GM19455 (cell line): ENCODE data around the gene RFK.
"Not testable (repeated sequence)": the region's sequence is repeated elsewhere in the genome, so short reads cannot be mapped to it uniquely, and the experiment has no call there.

Source experiments
- ATAC-seq: cut with Tn5 transposase; IDR thresholded peaks from one replicate; pipeline ENCODE4 v1.9.1; 2021; ENCODE audit not compliant: unreplicated experiment

RFK gene

DNA sequence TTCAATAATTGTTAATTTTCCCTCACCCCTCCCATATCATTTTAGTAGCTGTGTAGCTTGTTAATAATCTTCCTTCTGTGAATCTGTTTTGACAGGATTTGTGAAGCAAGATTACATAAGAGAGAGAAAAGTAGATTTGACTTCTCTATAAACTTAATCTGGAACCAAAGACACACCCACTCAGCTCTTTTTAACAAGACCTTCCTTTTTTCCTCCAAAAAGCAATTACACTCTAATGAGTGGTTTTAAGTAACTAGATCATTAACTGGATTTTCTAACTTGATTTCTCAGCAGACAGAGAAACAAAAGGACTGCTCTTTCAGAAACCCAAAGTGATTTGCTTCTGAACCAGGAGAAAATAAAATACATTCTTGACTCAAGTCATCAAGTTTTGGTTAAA lies 21.9 kb downstream of the RFK start:
- no peak for ATAC-seq

DNA sequence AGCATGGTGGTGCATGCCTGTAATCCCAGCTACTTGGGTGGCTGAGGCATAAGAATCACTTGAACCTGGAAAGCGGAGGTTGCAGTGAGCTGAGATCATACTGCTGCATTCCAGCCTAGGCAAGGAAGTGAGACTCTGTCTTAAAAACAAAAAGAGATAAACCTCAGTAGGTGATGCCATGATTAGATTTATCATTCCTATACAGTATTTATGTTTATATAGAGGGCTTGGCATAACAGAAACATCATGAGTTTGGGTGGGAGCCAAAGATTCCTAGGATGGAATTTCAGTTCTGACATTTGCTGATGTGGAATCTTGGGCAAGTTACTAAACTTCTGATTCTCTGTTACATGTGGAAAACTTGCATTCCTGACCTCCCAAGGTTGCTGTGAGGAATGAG lies 22.3 kb downstream of the RFK start:
- no peak for ATAC-seq

GRCh38 chr9:76370396-76371023 lies 23.7 kb downstream of the RFK start:
- ATAC-seq = no peak

GRCh38 chr9:76369583-76369982 lies 24.6 kb downstream of the RFK start:
- no peak for ATAC-seq

- no peak for ATAC-seq
These were observed 28.0 kb downstream of the RFK start for GRCh38 chr9:76366275-76366674.

GRCh38 chr9:76365028-76365427 lies 29.2 kb downstream of the RFK start:
- ATAC-seq = no peak

DNA sequence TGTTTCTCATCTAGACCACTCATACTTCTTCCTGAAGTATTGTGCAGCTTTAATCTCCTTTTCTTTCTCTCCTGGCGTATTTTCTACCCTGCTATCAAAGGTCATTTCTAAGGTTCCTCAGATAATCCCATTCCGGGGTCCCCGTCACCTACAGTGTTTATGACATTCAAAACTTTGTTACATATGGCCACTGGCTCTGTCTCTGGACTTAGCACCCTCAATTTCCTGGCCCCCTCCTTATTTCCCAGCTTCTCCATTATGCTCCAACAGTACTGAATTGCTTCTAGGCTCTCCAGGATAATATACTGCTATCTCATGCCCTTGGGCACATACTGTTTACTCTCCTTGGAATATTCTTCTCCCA lies 31.2 kb downstream of the RFK start:
- ATAC-seq = no peak

- not testable (repeated sequence) for ATAC-seq
These were observed 31.7 kb downstream of the RFK start for GRCh38 chr9:76362332-76363031.

- ATAC-seq = no peak
These were observed 34.5 kb downstream of the RFK start for GRCh38 chr9:76359766-76360165.

GRCh38 chr9:76359365-76359764 lies 34.9 kb downstream of the RFK start:
- no peak for ATAC-seq

DNA sequence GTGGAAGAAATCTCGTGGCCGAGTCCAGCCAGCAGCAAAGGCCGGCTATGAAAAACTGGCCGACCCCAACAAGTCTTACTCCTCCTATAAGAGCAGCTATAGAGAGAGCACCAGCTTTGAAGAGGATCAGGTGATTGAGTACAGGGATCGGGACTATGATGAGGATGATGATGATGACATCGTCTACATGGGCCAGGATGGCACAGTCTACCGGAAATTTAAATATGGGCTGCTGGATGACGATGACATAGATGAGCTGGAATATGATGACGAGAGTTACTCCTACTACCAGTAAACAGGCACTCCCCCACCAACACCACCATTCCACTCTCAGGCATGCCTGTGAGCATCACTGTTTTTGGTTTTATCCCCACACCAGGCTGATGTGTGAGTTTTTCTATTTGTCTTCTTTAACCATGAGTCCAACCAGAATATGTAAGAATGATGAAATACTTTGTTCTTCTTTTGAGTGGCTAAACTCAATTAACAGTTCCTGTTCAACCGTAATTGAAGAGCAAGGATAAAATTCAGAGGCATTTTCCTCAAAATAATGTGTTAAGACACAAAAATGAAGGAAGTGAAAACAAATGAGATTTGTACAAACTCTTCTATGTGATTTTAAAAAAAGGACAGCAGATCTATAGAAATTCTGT lies 35.5 kb downstream of the RFK start:
- ATAC-seq = no peak

GRCh38 chr9:76357555-76357954 lies 36.7 kb downstream of the RFK start:
- ATAC-seq = no peak

- no peak for ATAC-seq
These were observed 38.3 kb downstream of the RFK start for GRCh38 chr9:76355886-76356285.

GRCh38 chr9:76354221-76354620 lies 40.0 kb downstream of the RFK start:
- no peak for ATAC-seq

DNA sequence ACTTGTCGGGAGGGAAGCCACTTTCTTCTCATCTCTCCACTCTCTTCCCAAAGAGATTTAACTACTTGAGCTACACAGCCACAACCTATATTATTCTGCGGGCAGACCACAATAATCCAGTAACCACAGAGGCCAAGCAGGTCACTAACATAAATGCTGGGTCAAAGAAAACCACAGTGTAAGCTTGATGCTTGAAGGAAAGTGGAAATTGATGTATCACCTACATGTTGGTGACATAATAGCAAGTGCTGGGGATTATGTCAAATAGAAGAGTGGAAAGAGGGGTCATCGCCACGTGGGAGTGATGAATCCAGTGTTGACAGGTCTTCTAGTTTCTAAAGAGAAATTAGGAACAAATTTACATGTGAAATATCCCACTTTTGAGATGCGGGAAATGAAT lies 40.9 kb downstream of the RFK start:
- no peak for ATAC-seq

- ATAC-seq = no peak
These were observed 42.1 kb downstream of the RFK start for GRCh38 chr9:76352026-76352620.

GRCh38 chr9:76351006-76351405 lies 43.2 kb downstream of the RFK start:
- no peak for ATAC-seq

DNA sequence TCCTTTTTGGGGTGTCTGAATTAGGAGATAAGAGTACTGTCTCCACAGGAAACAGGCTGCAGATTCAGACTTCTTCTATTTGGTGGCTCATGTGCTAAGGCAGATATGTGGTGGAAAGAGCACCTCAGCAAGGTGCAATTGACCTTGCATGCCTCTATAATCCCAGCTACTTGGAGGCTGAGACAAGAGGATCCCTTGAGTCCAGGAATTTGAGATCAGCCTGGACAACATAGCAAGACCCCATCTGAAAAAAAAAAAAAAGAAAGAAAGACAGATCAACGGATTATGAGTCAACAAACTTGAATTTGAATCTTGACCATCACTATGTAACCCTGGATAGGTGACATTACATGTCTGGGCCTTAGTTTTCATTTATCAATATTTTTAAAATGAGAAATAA lies 44.4 kb downstream of the RFK start:
- ATAC-seq = no peak

GRCh38 chr9:76342858-76343257 lies 51.4 kb downstream of the RFK start:
- no peak for ATAC-seq

- no peak for ATAC-seq
These were observed 52.0 kb downstream of the RFK start for GRCh38 chr9:76342201-76342600.

DNA sequence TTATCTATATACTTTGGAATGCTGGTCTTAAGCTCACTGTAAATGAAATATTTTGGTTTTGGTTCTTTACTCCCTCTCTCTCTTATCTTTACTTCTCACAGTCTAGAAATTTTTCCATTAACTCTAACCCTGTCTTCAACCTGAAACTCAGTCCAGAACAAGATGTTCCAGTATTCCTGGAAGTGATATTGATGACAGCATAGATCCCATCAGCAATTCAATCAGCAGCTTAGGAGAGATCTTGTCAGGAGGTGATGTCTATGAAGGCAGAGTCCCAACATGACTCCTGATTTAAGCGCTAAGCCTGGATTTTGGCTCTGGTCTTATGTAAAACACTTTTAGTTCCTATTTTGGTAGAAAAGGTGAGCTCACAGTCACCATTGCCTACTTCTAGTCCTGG lies 52.6 kb downstream of the RFK start:
- ATAC-seq = no peak

- ATAC-seq = no peak
These were observed 55.8 kb downstream of the RFK start for GRCh38 chr9:76338418-76338817.
